Activated naive CD4-positive, alpha-beta T cell treated with anti-CD3 and anti-CD28 coated beads, Interleukin-2, amount 50 U/mL, for 16 hours (primary cell): ENCODE results near the gene MED15.

Experiments
- DNase-seq: peaks from one replicate; pipeline ENCODE4 v3.0.0-alpha.2; 2020

MED15 gene

GRCh38 chr22:20553947-20554741 lies 46.7 kb downstream of the MED15 start:
- no peak for DNase-seq

DNA sequence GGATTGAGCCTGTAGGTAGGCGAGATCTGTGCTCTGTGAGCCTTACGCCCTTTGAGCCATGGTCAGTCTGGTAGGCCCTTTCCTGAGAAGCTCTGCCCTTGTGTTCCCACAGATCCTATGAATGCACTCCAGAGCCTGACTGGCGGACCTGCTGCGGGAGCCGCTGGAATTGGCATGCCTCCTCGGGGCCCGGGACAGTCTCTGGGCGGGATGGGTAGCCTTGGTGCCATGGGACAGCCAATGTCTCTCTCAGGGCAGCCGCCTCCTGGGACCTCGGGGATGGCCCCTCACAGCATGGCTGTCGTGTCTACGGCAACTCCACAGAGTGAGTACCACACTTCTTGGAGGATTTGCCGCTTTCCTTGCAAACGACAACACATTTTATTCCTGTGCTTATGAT lies 47.4 kb downstream of the MED15 start:
- no peak for DNase-seq

DNA sequence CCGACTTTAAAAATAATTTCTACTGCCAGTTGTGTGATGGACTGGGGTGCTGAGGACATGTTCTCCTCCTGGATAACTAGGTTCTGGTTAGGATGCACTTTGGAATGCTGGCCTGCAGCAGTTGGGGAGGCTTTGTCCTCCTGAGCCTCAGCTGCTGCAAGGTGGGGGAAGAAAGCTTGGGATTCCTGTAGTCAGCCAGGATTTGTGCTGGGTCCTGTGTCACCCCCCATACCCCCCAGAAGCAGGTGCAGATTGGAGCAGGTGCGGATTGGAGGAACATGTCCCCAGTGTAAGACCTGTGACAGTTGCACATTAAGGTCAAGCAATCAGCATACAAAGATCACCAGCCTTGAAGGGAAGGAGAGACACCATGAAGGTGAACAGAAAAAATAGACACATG lies 51.1 kb downstream of the MED15 start:
- DNase-seq: no peak

GRCh38 chr22:20559174-20559760 lies 51.9 kb downstream of the MED15 start:
- DNase-seq: no peak

DNA sequence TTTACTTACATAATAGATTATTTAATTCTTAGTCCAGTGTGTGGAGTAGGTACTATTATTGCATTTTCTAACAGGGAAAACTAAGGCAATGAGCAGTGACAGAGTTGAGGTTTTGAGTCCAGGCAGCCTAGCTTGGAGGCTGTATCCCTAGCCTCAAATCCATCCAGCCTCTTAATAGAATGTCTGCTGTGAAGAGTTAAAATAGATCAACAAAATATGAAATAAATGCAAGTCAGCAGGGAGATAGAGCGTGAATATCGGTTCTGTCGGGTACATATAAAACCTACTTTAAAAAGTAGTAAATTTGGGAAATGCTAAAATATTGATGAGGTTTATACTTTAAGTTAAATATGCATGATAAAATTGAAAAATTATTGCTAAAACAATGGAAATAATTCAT lies 53.3 kb downstream of the MED15 start:
- DNase-seq: no peak

DNA sequence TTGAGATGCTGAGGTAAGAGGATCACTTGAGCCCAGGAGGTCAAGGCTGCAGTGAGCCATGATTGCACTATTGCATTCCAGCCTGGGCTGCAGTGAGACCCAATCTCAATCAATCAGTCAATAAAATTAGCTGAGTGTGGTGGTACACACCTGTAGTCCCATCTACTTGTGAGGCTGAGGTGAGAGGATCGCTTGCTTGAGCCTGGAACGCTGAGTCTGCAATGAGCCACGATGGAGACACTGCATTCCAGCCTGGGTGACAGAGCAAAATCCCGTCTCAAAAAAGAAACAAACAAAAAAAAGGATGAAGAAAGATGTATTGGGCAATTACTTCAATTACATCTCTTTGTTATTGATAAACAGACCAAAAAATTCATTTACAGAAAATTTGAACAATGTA lies 54.5 kb downstream of the MED15 start:
- no peak for DNase-seq

DNA sequence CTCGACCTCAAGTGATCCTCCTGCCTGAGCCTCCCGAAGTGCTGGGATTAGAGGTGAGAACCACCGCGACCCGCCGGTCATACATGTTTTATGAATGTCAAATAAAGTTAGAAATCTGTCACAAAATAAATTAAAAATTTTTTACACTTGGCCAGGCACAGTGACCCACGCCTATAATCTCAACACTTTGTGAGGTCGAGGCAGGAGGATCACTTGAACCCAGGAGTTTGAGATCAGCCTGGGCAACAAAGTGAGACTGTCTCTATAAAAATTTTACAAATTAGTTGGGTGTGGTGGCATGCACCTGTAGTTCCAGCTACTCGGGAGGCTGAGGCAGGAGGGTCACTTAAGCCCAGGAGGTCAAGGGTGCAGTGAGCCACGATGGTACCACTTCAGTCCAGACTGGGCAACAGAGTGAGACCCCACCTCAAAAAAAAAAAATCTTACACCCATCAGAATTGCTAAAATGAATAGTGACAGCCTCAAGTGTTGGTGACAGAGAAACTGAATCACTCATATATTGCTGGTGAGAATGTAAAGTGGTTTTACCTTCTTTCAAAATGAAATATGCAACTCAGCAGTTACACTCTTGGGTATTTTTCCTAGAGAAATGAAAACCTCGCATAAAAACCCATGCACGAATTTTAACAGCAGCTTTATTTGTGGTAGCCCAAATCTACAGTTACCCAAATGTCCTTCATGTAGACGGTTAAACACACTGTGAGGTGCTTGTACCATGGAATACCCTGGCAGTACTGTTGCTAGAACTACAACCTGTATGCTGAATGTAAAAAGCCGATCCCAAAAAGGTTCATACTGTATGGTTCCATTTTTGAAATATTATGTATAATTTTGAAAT lies 55.4 kb downstream of the MED15 start:
- no peak for DNase-seq

DNA sequence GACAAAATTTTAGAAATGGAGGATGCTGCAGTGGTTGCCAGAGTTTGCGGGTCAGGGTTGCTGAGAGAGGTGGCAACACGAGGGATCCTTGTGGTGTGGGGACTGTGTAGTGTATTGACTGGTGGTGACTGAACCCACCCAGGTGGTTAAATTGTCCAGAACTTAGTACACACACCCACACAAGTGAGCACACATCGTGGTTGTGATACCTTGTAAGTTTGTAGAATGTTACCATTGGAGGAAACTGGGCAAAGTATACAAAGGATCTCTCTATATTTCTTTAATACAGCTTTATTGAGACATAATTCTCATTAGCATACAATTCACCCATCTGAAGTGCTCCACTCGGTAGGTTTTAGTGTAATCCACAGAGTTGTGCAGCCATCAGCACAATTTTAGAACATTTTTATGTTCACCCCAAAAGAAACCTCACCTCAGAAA lies 56.1 kb downstream of the MED15 start:
- DNase-seq: no peak

GRCh38 chr22:20563941-20564371 lies 56.5 kb downstream of the MED15 start:
- no peak for DNase-seq

DNA sequence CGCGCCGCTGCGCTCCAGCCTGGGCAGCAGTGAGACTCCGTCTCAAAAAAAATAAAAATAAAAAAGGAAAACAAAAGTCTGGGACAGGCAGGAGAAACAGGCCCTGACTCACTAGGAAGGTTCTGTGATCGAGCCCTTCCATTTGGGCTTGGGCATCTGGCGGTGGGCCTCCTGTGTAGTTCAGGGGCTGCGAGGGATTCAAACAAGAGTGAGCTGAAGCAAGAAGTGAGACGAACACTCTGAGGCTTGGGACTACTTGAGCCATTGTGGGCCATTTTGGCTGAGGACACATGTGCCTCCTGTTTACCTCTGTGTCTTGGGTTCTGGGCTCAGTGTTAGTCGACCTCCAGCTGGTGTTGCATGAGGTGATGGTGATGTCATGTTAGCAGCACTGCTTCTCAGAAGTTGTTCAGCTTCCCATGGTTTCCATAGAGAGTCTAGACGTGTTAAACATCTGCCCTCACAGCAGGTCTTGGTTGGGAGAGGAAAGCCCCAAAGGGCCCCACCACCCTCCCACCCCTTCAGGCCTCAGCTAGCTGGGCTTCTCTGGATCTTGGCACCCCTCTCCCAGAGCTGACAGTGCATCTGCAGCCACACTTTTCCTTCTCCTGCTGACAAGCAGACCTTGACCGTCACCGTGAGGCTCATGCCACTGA lies 57.8 kb downstream of the MED15 start:
- DNase-seq: no peak

DNA sequence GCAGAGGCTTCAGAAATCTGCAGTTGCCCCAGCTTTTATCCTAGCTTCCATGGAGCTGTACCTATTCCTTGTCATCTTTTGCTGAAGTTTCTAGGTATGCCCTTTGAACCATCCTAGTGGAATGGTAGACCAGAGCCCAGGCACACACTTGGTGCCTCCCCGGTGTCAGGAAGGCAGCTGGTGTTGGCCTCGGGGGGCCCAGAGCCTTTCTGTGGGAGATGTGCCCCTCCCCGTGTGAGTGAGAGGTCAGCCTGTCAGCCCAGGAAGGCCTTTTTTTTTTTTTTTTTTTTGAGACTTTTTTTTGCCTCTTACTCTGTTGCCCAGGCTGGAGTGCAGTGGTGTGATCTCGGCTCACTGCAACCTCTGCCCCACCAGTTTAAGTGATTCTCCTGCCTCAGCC lies 58.4 kb downstream of the MED15 start:
- no peak for DNase-seq

- peak; percentile 49 for DNase-seq
These were observed 59.2 kb downstream of the MED15 start for GRCh38 chr22:20566420-20567260.

DNA sequence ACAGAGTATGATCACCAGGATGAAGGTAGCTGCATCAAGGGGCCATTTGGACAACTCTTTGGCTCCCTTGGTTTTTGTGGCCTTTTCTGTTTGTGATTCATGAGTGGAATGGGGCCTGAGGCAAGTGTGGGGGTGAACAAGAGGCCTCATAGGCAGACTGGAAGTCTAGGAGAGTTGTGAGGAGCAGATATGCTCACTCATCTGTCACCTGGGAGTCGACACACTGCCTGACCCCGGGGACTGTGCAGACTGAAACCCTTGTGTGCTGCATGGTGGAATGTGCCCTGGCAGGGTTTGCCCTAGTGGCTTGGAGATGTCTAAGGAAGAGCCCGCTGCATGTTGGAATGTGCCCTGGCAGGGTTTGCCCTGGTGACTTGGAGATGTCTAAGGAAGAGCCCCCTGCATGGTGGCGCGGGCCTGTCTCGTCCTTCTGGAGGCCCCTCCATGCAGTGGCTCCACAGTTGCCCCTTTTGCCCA lies 60.0 kb downstream of the MED15 start:
- no peak for DNase-seq

DNA sequence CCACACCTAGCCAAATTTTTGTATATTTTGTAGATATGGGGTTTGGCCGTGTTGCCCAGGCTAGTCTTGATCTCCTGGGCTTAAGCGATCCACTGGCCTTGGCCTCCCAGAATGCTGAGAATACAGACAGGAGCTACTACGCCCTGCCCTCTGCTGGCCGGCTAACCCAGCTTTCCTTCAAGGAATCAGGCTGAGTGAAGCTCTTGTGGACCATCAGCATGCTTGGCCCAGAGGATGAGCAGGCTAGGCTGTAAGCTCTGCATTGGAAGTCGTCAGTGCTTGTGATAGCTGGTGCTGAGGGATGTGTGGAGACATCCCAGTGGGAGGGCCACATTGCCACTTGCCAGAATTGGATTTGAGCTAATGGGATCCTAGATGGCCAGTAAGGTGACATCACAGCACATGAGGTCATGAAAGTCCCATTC lies 60.6 kb downstream of the MED15 start:
- no peak for DNase-seq

GRCh38 chr22:20568502-20569058 lies 61.2 kb downstream of the MED15 start:
- DNase-seq: no peak

DNA sequence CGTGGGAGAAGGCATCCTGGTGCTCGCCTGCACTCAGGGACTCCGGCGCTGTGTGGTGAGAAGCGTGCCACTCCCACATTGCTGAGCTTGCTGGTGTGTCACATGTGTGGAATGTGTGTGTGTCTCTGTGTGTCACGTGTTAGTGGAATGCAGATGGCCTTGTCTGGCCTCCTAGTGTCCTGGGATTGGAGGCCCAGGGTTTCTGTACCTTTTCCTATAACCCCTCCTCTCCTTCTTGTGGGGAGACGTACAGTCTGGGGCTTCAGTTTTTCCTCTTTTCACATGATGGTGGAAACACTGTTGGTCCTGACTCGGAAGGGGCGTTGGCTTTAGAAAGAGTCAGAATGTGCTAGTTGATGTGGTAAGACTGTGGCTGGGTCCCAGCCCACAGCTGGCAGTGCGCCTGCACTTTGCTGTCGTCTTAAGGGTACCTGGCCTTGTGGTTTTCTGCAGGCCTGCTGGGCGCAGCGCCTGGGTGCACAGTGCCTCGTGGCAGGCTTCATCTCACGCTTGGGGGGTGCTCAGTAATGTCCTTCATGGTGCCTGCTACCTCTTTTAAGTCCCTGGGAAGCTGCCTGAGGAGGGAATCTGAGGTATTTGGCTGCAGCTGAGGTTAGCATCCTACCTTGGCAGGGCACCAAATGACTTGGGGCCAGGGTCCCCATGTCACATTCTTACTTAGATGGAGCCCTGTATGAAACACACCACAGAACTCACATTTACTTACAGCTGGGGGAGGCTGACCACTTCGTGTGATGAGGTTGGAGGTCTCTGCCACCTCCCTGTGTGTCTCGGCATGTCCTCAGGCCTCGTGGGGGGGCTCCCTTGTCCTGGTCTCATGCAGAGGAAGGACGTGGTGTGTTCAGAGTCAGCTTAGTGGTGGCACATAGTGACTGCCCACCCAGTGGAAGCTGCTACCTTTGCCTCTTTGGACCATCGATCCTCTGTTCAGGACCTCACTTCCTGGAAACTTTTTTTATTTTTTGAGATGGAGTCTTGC lies 61.9 kb downstream of the MED15 start:
- DNase-seq: peak; percentile 53

DNA sequence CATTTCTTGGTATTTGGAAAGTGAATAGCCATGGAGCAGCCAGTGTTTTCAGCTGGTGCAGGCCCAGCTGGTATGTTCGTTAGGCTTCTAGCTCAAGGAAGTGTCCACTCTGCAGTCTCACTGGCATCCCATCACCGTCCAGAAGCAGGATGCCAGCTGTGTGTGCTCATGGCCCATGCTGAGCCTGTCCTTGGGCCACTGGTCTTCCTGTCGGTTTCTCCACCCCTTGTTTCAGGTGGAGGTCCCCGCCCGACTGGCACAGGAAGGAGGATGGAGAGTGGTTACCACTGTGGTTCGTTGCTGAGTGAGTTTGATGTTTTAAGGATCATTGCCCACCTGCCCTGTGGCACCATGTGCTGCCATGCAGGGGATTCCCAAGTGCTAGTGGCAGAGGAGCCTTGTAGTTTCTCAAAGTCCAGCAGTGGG lies 63.7 kb downstream of the MED15 start:
- no peak for DNase-seq

- DNase-seq: peak; percentile 68
These were observed 64.2 kb downstream of the MED15 start for GRCh38 chr22:20571531-20572007.

- no peak for DNase-seq
These were observed 64.9 kb downstream of the MED15 start for GRCh38 chr22:20572132-20572802.
